Breast epithelium (tissue), 3 donors: ENCODE results near the gene KCND2.

ENCODE experiments used
- CTCF ChIP-seq, 3 donors: fragments of 450-650 bp; IDR thresholded peaks; one replicate each; pipeline ENCODE4 v1.5.1; 2016 to 2017; ENCODE audit warnings: antibody characterized with exemption in 3 of 3, mild to moderate bottlenecking in 3 of 3, moderate library complexity in 3 of 3
- POLR2A ChIP-seq: fragments of 450-650 bp; IDR thresholded peaks from one replicate; pipeline ENCODE4 v1.6.1; 2016; ENCODE audit warnings: antibody characterized with exemption, mild to moderate bottlenecking, moderate library complexity

- TF ChIP-seq CTCF (IDR thresholded peaks at IDR 0.05): no peak
- no peak for TF ChIP-seq POLR2A
Measured at GRCh38 chr7:120276720-120277119, 3.7 kb downstream of the KCND2 start.
